HCT116 (cell line): Measurements from ENCODE around the gene TPRG1L. TPM values are rescaled to one million over a fixed set of nuclear protein-coding genes. Genes with fewer than 3 reads are reported as not detected.

Experiments used
- ATAC-seq: fragments of 200-7000 bp; cut with Tn5 transposase; 2 replicates; pipeline ENCODE4 v1.9.1; 2020; ENCODE audit warnings: mild to moderate bottlenecking, moderate library complexity
- BruUV-seq: library from RNA; stranded (reverse); fragments of 400-500 nt; replicated peaks from 2 replicates; lab custom pipeline; 2021; lab: Mats Ljungman, UMichigan
- CTCF ChIA-PET: fragments of 300-600 bp; sonication (Branson Sonifier 250); formaldehyde crosslinking; loops from one replicate; lab custom pipeline; 2021; ENCODE audit warnings: antibody characterized with exemption; lab: Charles Lee
- POLR2A ChIA-PET: fragments of 300-600, 350-600 bp; sonication (Branson Sonifier 250); formaldehyde crosslinking; loops from one replicate; lab custom pipeline; 2021; ENCODE audit warnings: antibody characterized with exemption; lab: Charles Lee
- RAD21 ChIA-PET, 2 experiments: fragments of 300-600 bp; sonication (Branson Sonifier 250); formaldehyde crosslinking; loops; one replicate each; lab custom pipeline; 2023; ENCODE audit warnings: low total read pairs in 2 of 2; ENCODE audit not compliant: uncharacterized antibody in 2 of 2, unreplicated experiment in 2 of 2, low non-redundant PET in 1 of 2; lab: Charles Lee
- DNase-seq: peaks from one replicate; pipeline ENCODE4 v3.0.0-alpha.2; 2010; ENCODE audit warnings: low read depth, low spot score
- H2AFZ ChIP-seq: fragments of 200-600 bp; shearing (Covaris generic), sonication (generic); 2 replicates; pipeline ENCODE4 v1.6.1; 2017; ENCODE audit warnings: low read depth, mixed run types, mixed read lengths, antibody characterized with exemption, low read length; ENCODE audit not compliant: poor library complexity, severe bottlenecking
- H3K27ac ChIP-seq: 2 replicates; pipeline ENCODE4 v1.5.1; 2012; ENCODE audit warnings: low read depth, low read length
- H3K27me3 ChIP-seq: fragments of 200-600 bp; sonication (generic); 2 replicates; pipeline ENCODE4 v1.6.1; 2016; ENCODE audit warnings: mixed run types, low read length, mixed read lengths; ENCODE audit not compliant: insufficient read depth
- H3K36me3 ChIP-seq, 2 experiments: fragments of 200-500 bp in 1 of 2; fragments of 200-600 bp in 1 of 2; sonication (Bioruptor generic) in 1 of 2; sonication (generic) in 1 of 2; 2 replicates each; pipeline versions ENCODE4 v1.5.1 to v1.6.1; 2014 to 2016; ENCODE audit warnings: low read length in 2 of 2, inconsistent platforms in 1 of 2, mixed read lengths in 1 of 2, mixed run types in 1 of 2; ENCODE audit not compliant: insufficient read depth in 2 of 2, control insufficient read depth in 1 of 2
- H3K4me1 ChIP-seq, 2 experiments: fragments of 200-600 bp in 1 of 2; sonication (generic) in 1 of 2; 2 replicates each; pipeline versions ENCODE4 v1.5.1 to v1.6.1; 2012 to 2017; ENCODE audit warnings: low read length in 2 of 2, inconsistent platforms in 1 of 2, mild to moderate bottlenecking in 1 of 2, mixed read lengths in 1 of 2, mixed run types in 1 of 2, moderate library complexity in 1 of 2; ENCODE audit not compliant: insufficient read depth in 2 of 2, control insufficient read depth in 1 of 2
- H3K4me2 ChIP-seq: fragments of 200-600 bp; sonication (generic); 2 replicates; pipeline ENCODE4 v1.6.1; 2017; ENCODE audit warnings: mixed run types, low read length, mixed read lengths
- H3K4me3 ChIP-seq, 2 experiments: fragments of 200-600 bp in 1 of 2; sonication (generic) in 1 of 2; replicated peaks in 1 of 2; 2 replicates each; pipeline ENCODE4 v1.5.1; 2011 to 2016; ENCODE audit warnings: low read length in 2 of 2, control low read depth in 1 of 2, low read depth in 1 of 2, mild to moderate bottlenecking in 1 of 2, mixed read lengths in 1 of 2, mixed run types in 1 of 2
- H3K79me2 ChIP-seq: fragments of 200-600 bp; sonication (generic); 2 replicates; pipeline ENCODE4 v1.6.1; 2017; ENCODE audit warnings: mild to moderate bottlenecking, mixed run types, low read length, moderate library complexity, mixed read lengths; ENCODE audit not compliant: insufficient read depth
- H3K9ac ChIP-seq: fragments of 200-600 bp; sonication (generic); 2 replicates; pipeline ENCODE4 v1.6.1; 2016; ENCODE audit warnings: low read length, mixed read lengths
- H3K9me2 ChIP-seq: fragments of 200-600 bp; sonication (generic), shearing (Covaris generic); 2 replicates; pipeline ENCODE4 v1.6.1; 2017; ENCODE audit warnings: mixed run types, mild to moderate bottlenecking, moderate library complexity; ENCODE audit not compliant: insufficient read depth
- H3K9me3 ChIP-seq, 2 experiments: fragments of 200-500 bp in 1 of 2; fragments of 200-600 bp in 1 of 2; sonication (Bioruptor generic) in 1 of 2; sonication (generic) in 1 of 2; 2 replicates each; pipeline ENCODE4 v1.6.1; 2014 to 2017; ENCODE audit warnings: low read length in 2 of 2, mixed read lengths in 2 of 2, inconsistent platforms in 1 of 2, low read depth in 1 of 2, mild to moderate bottlenecking in 1 of 2, mixed run types in 1 of 2, moderate library complexity in 1 of 2; ENCODE audit not compliant: control insufficient read depth in 1 of 2, insufficient read depth in 1 of 2
- H4K20me1 ChIP-seq: fragments of 200-600 bp; sonication (generic), shearing (Covaris generic); 2 replicates; pipeline ENCODE4 v1.6.1; 2017; ENCODE audit warnings: mixed run types, mild to moderate bottlenecking, moderate library complexity; ENCODE audit not compliant: insufficient read depth
- CBX3 ChIP-seq: IDR thresholded peaks from 2 replicates; pipeline ENCODE4 v1.6.1; 2012; ENCODE audit warnings: low read depth
- CEBPB ChIP-seq: IDR thresholded peaks from 2 replicates; pipeline ENCODE4 v1.6.1; 2012; ENCODE audit warnings: low read depth
- EGR1 ChIP-seq: IDR thresholded peaks from 2 replicates; pipeline ENCODE4 v1.6.1; 2012; ENCODE audit warnings: low read depth
- ELF1 ChIP-seq: IDR thresholded peaks from 2 replicates; pipeline ENCODE4 v1.6.1; 2012; ENCODE audit warnings: low read depth, borderline replicate concordance
- EZH2 ChIP-seq: fragments of 200-600 bp; sonication (generic); IDR thresholded peaks from 2 replicates; pipeline ENCODE4 v1.6.1; 2017; ENCODE audit warnings: antibody characterized with exemption, mixed run types
- FOSL1 ChIP-seq: IDR thresholded peaks from 2 replicates; pipeline ENCODE4 v1.6.1; 2012; ENCODE audit warnings: low read depth
- JUND ChIP-seq: IDR thresholded peaks from 2 replicates; pipeline ENCODE4 v1.6.1; 2012
- MAX ChIP-seq: IDR thresholded peaks from 2 replicates; pipeline ENCODE4 v1.6.1; 2012
- POLR2A ChIP-seq: IDR thresholded peaks from 2 replicates; pipeline ENCODE4 v1.7.0; 2011; ENCODE audit warnings: borderline replicate concordance; ENCODE audit not compliant: insufficient read depth, insufficient read length; ENCODE audit errors: extremely low read depth
- POLR2AphosphoS5 ChIP-seq: IDR thresholded peaks from 2 replicates; pipeline ENCODE4 v1.6.1; 2011; ENCODE audit warnings: mild to moderate bottlenecking, low read depth, low read length, moderate library complexity
- RAD21 ChIP-seq: IDR thresholded peaks from 2 replicates; pipeline ENCODE4 v1.6.1; 2012; ENCODE audit warnings: low read depth, mild to moderate bottlenecking
- REST ChIP-seq: IDR thresholded peaks from 2 replicates; pipeline ENCODE4 v1.6.1; 2012; ENCODE audit warnings: low read depth
- SIN3A ChIP-seq: IDR thresholded peaks from 2 replicates; pipeline ENCODE4 v1.6.1; 2012; ENCODE audit warnings: low read depth
- SP1 ChIP-seq: IDR thresholded peaks from 2 replicates; pipeline ENCODE4 v1.6.1; 2012; ENCODE audit warnings: low read depth
- TCF7L2 ChIP-seq: IDR thresholded peaks from 2 replicates; pipeline ENCODE4 v1.7.0; 2011; ENCODE audit warnings: borderline replicate concordance, inconsistent platforms; ENCODE audit not compliant: insufficient read depth, insufficient read length; ENCODE audit errors: extremely low read depth
- ZBTB33 ChIP-seq: IDR thresholded peaks from 2 replicates; pipeline ENCODE4 v1.6.1; 2011; ENCODE audit warnings: mild to moderate bottlenecking, low read length, moderate library complexity; ENCODE audit not compliant: insufficient replicate concordance; ENCODE audit errors: extremely low read depth
- ZNF274 ChIP-seq: fragments of 200-500 bp; sonication (Bioruptor generic); IDR thresholded peaks from 2 replicates; pipeline ENCODE4 v1.6.1; 2014; ENCODE audit warnings: mild to moderate bottlenecking, low read depth, low read length, inconsistent platforms
- intact Hi-C: fragments of 100-400 bp; cut with micrococcal nuclease; formaldehyde crosslinking; loops from 2 replicates; pipeline ENCODE4 v1.10.0; 2022
- total RNA-seq: library from RNA; stranded (reverse); gene quantifications from one replicate; pipeline ENCODE4 v1.2.1, GENCODE V29; 2021; ENCODE audit not compliant: unreplicated experiment

TPRG1L gene
- total RNA-seq, 1 experiment from 2014 or later, result 25.6 TPM

GRCh38 chr1:3599816-3600215, 25.0 kb upstream of the TPRG1L start:
- H3K36me3 ChIP-seq, result no peaks in the 10 kb centered on the region
- intact Hi-C loops, result loop anchor here (10.0 kb wide), 1 partner anchor 1015 kb away; the partner anchor contains the start of gene PRXL2B
- no peak overlapping the region for H3K9ac ChIP-seq
- CTCF ChIA-PET, result interaction anchor here (0.8 to 1.2 kb wide), 2 partner anchors 9 to 19 kb away, joined by 3 to 4 read pairs; no protein-coding TSS in a partner anchor
- H3K27me3 ChIP-seq, result no peaks in the 10 kb centered on the region
- no peak overlapping the region for H3K4me3 ChIP-seq
- DNase-seq, result no peak
- ATAC-seq, result no peak
- POLR2A ChIA-PET, result no interaction called here
- H2AFZ ChIP-seq, result no peak overlapping the region
- H4K20me1 ChIP-seq, result no peaks in the 10 kb centered on the region
- no peaks in the 10 kb centered on the region for H3K79me2 ChIP-seq
- no peak overlapping the region for H3K4me2 ChIP-seq
- no peak for TF ChIP-seq SIN3A
- TF ChIP-seq POLR2AphosphoS5, result no peak
- no peak for TF ChIP-seq ZNF274
- TF ChIP-seq SP1, result no peak
- no peak for TF ChIP-seq POLR2A
- no peak for TF ChIP-seq FOSL1
- no peak for TF ChIP-seq ZBTB33
- no peak for TF ChIP-seq EGR1
- no peak for TF ChIP-seq REST
- no peak for TF ChIP-seq JUND
- no peak for TF ChIP-seq ELF1
- no peak for TF ChIP-seq TCF7L2
- no peak for TF ChIP-seq CBX3
- no peak for TF ChIP-seq RAD21
- no peak for TF ChIP-seq CEBPB
- no peak for TF ChIP-seq EZH2
- no peak for TF ChIP-seq MAX
- TF ChIP-seq, all 23 proteins: peak for 0
- Histone ChIP-seq H3K9me3 (no peaks in the 10 kb centered on the region), H3K4me1 (peaks cover 0 to 8% of the 10 kb centered on the region in 2 experiments; a peak in 2 of 4 replicates), H3K27ac (no peak overlapping the region), H3K9me2 (no peaks in the 10 kb centered on the region)
- no TSS peak for BruUV-seq
- RAD21 ChIA-PET, result no interaction called here
